Measurements from ENCODE around the gene ATP1A1. TPM values are rescaled to one million over a fixed set of nuclear protein-coding genes. Genes with fewer than 3 reads are reported as not detected.

Gene ATP1A1
- total and polyA plus RNA-seq, 2 donors, result 66.4 to 146 TPM

GRCh38 chr1:116400780-116401179, 27.7 kb downstream of the ATP1A1 start:
- Histone ChIP-seq H3K4me1 (ENCODE audit: control insufficient read depth in 2 of 2, insufficient read depth in 2 of 2, low read length in 2 of 2) (no peaks in the 10 kb centered on the region), H3K9me3 (ENCODE audit: control insufficient read depth in 2 of 2, insufficient read depth in 1 of 2, low read length in 1 of 2) (no peaks in the 10 kb centered on the region), H3K27ac (ENCODE audit: low read depth in 1 of 2, low read length in 1 of 2) (no peak overlapping the region), H3K36me3 (ENCODE audit: control insufficient read depth in 2 of 2, insufficient read depth in 2 of 2, low read length in 1 of 2) (peaks cover 83 to 98% of the 10 kb centered on the region in 2 donors), H3K4me3 (ENCODE audit: low read length in 2 of 2) (no peak overlapping the region), H3K27me3 (ENCODE audit: control insufficient read depth in 2 of 2, insufficient read depth in 1 of 2, low read length in 1 of 2) (no peaks in the 10 kb centered on the region)
- DNase-seq (ENCODE audit: low read depth in 6 of 9, low spot score in 9 of 9), result no peak
- WGBS, result 98% methylated on average over 6 of the region's 6 CpGs

- no peak for DNase-seq (ENCODE audit: low read depth in 6 of 9, low spot score in 9 of 9)
- Histone ChIP-seq H3K36me3 (ENCODE audit: control insufficient read depth in 2 of 2, insufficient read depth in 2 of 2, low read length in 1 of 2) (peaks cover 86 to 99% of the 10 kb centered on the region in 2 donors), H3K9me3 (ENCODE audit: control insufficient read depth in 2 of 2, insufficient read depth in 1 of 2, low read length in 1 of 2) (no peaks in the 10 kb centered on the region), H3K27ac (ENCODE audit: low read depth in 1 of 2, low read length in 1 of 2) (no peak overlapping the region), H3K27me3 (ENCODE audit: control insufficient read depth in 2 of 2, insufficient read depth in 1 of 2, low read length in 1 of 2) (no peaks in the 10 kb centered on the region), H3K4me3 (ENCODE audit: low read length in 2 of 2) (no peak overlapping the region), H3K4me1 (ENCODE audit: control insufficient read depth in 2 of 2, insufficient read depth in 2 of 2, low read length in 2 of 2) (no peaks in the 10 kb centered on the region)
- WGBS, result 97% methylated on average over 3 of the region's 3 CpGs
These were observed 28.7 kb downstream of the ATP1A1 start for GRCh38 chr1:116401646-116402176.

GRCh38 chr1:116402333-116402732, 29.3 kb downstream of the ATP1A1 start:
- Histone ChIP-seq H3K27ac (ENCODE audit: low read depth in 1 of 2, low read length in 1 of 2) (no peak overlapping the region), H3K27me3 (ENCODE audit: control insufficient read depth in 2 of 2, insufficient read depth in 1 of 2, low read length in 1 of 2) (no peaks in the 10 kb centered on the region), H3K36me3 (ENCODE audit: control insufficient read depth in 2 of 2, insufficient read depth in 2 of 2, low read length in 1 of 2) (peaks cover 86 to 96% of the 10 kb centered on the region in 2 donors), H3K4me1 (ENCODE audit: control insufficient read depth in 2 of 2, insufficient read depth in 2 of 2, low read length in 2 of 2) (no peaks in the 10 kb centered on the region), H3K4me3 (ENCODE audit: low read length in 2 of 2) (no peak overlapping the region), H3K9me3 (ENCODE audit: control insufficient read depth in 2 of 2, insufficient read depth in 1 of 2, low read length in 1 of 2) (no peaks in the 10 kb centered on the region)
- 87% methylated on average over 3 of the region's 3 CpGs for WGBS
- no peak for DNase-seq (ENCODE audit: low read depth in 6 of 9, low spot score in 9 of 9)

- no peak overlapping the region for H3K27ac ChIP-seq (ENCODE audit: low read depth in 1 of 2, low read length in 1 of 2)
- 97% methylated on average over 7 of the region's 7 CpGs for WGBS
- H3K4me3 ChIP-seq (ENCODE audit: low read length in 2 of 2), result no peak overlapping the region
- peaks cover 83 to 88% of the 10 kb centered on the region in 2 donors for H3K36me3 ChIP-seq (ENCODE audit: control insufficient read depth in 2 of 2, insufficient read depth in 2 of 2, low read length in 1 of 2)
- no peaks in the 10 kb centered on the region for H3K4me1 ChIP-seq (ENCODE audit: control insufficient read depth in 2 of 2, insufficient read depth in 2 of 2, low read length in 2 of 2)
- H3K27me3 ChIP-seq (ENCODE audit: control insufficient read depth in 2 of 2, insufficient read depth in 1 of 2, low read length in 1 of 2), result no peaks in the 10 kb centered on the region
- no peak for DNase-seq (ENCODE audit: low read depth in 6 of 9, low spot score in 9 of 9)
- H3K9me3 ChIP-seq (ENCODE audit: control insufficient read depth in 2 of 2, insufficient read depth in 1 of 2, low read length in 1 of 2), result no peaks in the 10 kb centered on the region
These were observed 30.6 kb downstream of the ATP1A1 start for GRCh38 chr1:116403496-116404136.

GRCh38 chr1:116404699-116405098, 31.7 kb downstream of the ATP1A1 start:
- Histone ChIP-seq H3K36me3 (ENCODE audit: control insufficient read depth in 2 of 2, insufficient read depth in 2 of 2, low read length in 1 of 2) (peaks cover 83 to 85% of the 10 kb centered on the region in 2 donors), H3K4me1 (ENCODE audit: control insufficient read depth in 2 of 2, insufficient read depth in 2 of 2, low read length in 2 of 2) (no peaks in the 10 kb centered on the region), H3K4me3 (ENCODE audit: low read length in 2 of 2) (no peak overlapping the region), H3K27me3 (ENCODE audit: control insufficient read depth in 2 of 2, insufficient read depth in 1 of 2, low read length in 1 of 2) (no peaks in the 10 kb centered on the region), H3K27ac (ENCODE audit: low read depth in 1 of 2, low read length in 1 of 2) (no peak overlapping the region), H3K9me3 (ENCODE audit: control insufficient read depth in 2 of 2, insufficient read depth in 1 of 2, low read length in 1 of 2) (no peaks in the 10 kb centered on the region)
- WGBS, result 96% methylated on average over 5 of the region's 5 CpGs
- DNase-seq (ENCODE audit: low read depth in 6 of 9, low spot score in 9 of 9), result no peak

- no peak for DNase-seq (ENCODE audit: low read depth in 6 of 9, low spot score in 9 of 9)
These were observed 32.4 kb downstream of the ATP1A1 start for GRCh38 chr1:116405241-116406135.

GRCh38 chr1:116407033-116407432, 34.0 kb downstream of the ATP1A1 start:
- Histone ChIP-seq H3K36me3 (ENCODE audit: control insufficient read depth in 2 of 2, insufficient read depth in 2 of 2, low read length in 1 of 2) (peaks cover 60 to 63% of the 10 kb centered on the region in 2 donors), H3K27me3 (ENCODE audit: control insufficient read depth in 2 of 2, insufficient read depth in 1 of 2, low read length in 1 of 2) (no peaks in the 10 kb centered on the region), H3K4me1 (ENCODE audit: control insufficient read depth in 2 of 2, insufficient read depth in 2 of 2, low read length in 2 of 2) (no peaks in the 10 kb centered on the region), H3K9me3 (ENCODE audit: control insufficient read depth in 2 of 2, insufficient read depth in 1 of 2, low read length in 1 of 2) (no peaks in the 10 kb centered on the region), H3K4me3 (ENCODE audit: low read length in 2 of 2) (no peak overlapping the region), H3K27ac (ENCODE audit: low read depth in 1 of 2, low read length in 1 of 2) (no peak overlapping the region)
- 98% methylated on average over 6 of the region's 6 CpGs for WGBS
- DNase-seq (ENCODE audit: low read depth in 6 of 9, low spot score in 9 of 9), result no peak

More at GRCh38 chr1:116405241-116406135, 32.4 kb downstream of the ATP1A1 start:
- Histone ChIP-seq H3K4me3 (ENCODE audit: low read length in 2 of 2) (no peak overlapping the region), H3K27ac (ENCODE audit: low read depth in 1 of 2, low read length in 1 of 2) (no peak overlapping the region), H3K27me3 (ENCODE audit: control insufficient read depth in 2 of 2, insufficient read depth in 1 of 2, low read length in 1 of 2) (no peaks in the 10 kb centered on the region), H3K4me1 (ENCODE audit: control insufficient read depth in 2 of 2, insufficient read depth in 2 of 2, low read length in 2 of 2) (no peaks in the 10 kb centered on the region), H3K36me3 (ENCODE audit: control insufficient read depth in 2 of 2, insufficient read depth in 2 of 2, low read length in 1 of 2) (peaks cover 76 to 78% of the 10 kb centered on the region in 2 donors), H3K9me3 (ENCODE audit: control insufficient read depth in 2 of 2, insufficient read depth in 1 of 2, low read length in 1 of 2) (no peaks in the 10 kb centered on the region)
- WGBS, result 94% methylated on average over 14 of the region's 14 CpGs

- Histone ChIP-seq H3K27me3 (ENCODE audit: control insufficient read depth in 2 of 2, insufficient read depth in 1 of 2, low read length in 1 of 2) (no peaks in the 10 kb centered on the region), H3K9me3 (ENCODE audit: control insufficient read depth in 2 of 2, insufficient read depth in 1 of 2, low read length in 1 of 2) (no peaks in the 10 kb centered on the region), H3K4me3 (ENCODE audit: low read length in 2 of 2) (no peak overlapping the region), H3K4me1 (ENCODE audit: control insufficient read depth in 2 of 2, insufficient read depth in 2 of 2, low read length in 2 of 2) (no peaks in the 10 kb centered on the region), H3K27ac (ENCODE audit: low read depth in 1 of 2, low read length in 1 of 2) (no peak overlapping the region), H3K36me3 (ENCODE audit: control insufficient read depth in 2 of 2, insufficient read depth in 2 of 2, low read length in 1 of 2) (peaks cover 50 to 54% of the 10 kb centered on the region in 2 donors)
- DNase-seq (ENCODE audit: low read depth in 6 of 9, low spot score in 9 of 9), result no peak
- 93% methylated on average over 2 of the region's 2 CpGs for WGBS
These were observed 35.1 kb downstream of the ATP1A1 start for GRCh38 chr1:116408193-116408592.
